ENCODE results near the gene ZNF831. TPM values are rescaled to one million over a fixed set of nuclear protein-coding genes. Genes with fewer than 3 reads are reported as not detected.

The ZNF831 gene
- total RNA-seq = 0.20 TPM

GRCh38 chr20:59163631-59164530 is at the start of gene ZNF831:
Gene ZNF831, plus strand, starts transcription at chr20:59163821. Its CDS starts 27,199 bp downstream, at chr20:59191020.
- DNase-seq = no peak

DNA sequence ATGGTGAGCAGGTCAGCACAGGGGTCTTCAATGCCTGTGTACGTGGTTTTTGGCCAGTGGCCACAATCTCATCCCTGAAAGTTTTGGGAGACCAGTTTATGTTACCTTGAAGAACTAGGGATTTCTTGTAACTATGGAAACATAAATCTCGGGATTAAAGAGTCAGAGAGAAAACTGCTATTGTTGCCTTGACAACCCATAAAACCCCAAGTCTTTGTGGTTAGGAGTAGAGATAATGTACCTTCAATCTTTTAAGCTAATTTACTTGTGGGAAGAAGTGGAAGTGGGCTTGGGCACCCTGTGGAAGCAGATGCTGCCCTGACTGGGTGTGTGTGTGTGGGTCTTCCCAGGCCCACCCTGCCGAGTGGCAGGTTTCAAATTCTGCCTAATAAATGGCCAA is 46.1 kb upstream of the ZNF831 start:
- DNase-seq = no peak

DNA sequence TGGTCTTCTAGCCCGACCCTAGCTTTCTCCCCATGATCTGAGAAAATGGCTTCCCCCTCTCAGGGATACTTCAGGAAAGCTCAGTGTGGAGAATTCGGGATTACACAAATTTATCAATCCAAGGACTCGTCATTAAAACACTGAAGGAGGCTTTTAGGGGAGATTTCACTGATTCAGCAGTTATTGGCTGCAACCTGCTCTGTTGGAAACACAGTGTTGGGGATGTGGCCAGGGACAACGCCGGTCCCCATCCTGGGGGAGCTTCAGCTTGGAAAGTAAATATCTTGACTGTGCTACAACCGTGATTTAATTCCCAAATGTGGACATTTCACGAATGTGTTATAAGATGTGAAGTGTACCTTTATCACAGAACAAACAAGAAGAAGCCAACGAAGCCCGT is 44.8 kb upstream of the ZNF831 start:
- no peak for DNase-seq

DNA sequence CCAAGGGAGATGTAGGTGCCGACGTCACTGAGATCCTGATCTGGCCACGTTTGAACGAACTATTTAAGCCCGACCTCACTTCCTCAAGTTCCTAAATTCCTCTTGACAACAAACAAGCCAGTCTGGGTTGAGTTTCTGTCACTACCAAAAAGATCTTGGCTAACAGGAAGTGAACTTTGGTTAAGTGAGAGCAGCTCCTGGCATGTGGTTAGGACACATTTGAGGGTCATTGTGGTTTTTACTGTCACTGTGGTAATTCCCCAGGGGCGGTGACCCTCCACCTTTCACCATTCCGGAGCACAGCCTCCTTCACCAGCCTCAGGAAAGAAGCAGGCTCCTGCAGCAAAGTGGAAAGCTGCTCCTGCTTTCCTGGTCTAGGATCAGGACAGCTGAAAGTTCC is 43.1 kb upstream of the ZNF831 start:
- DNase-seq = no peak

DNA sequence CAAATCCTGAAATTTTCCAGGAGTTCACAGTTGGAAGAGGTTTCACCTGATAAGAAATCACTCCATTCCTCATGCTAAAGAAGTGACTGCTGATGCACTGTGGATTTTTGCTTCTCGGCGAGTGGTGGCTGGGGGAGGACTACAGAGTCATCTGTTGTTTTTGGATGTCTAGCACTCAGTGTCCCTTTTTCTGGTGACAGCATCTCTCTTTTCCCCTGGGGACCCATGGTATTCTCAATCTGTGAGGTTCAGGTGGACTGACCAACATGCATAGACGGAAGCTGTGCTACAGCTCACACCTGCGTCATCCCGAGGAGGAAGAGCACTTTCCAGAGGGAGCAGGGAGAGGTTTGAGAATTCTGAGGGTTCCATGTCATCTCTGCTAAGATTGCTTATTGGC is 42.7 kb upstream of the ZNF831 start:
- no peak for DNase-seq

- no peak for DNase-seq
These were observed 41.7 kb upstream of the ZNF831 start for GRCh38 chr20:59121714-59122565.

DNA sequence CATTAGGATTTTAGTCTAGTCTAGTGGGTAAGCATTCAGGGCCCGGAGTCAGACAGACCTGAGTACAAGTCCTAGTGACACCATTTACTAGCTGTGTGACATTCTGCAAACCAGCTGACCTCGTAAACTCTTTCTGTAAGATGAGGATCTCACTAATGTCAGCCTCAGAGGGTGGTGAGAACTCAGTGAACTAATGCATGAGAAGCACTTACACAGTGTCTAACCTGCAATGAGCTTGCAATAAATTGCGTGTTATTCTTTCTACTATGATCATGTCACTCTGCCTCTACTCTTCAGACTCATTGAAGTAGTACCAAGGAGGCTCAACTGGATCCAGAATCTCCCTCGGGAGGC is 41.1 kb upstream of the ZNF831 start:
- no peak for DNase-seq

DNA sequence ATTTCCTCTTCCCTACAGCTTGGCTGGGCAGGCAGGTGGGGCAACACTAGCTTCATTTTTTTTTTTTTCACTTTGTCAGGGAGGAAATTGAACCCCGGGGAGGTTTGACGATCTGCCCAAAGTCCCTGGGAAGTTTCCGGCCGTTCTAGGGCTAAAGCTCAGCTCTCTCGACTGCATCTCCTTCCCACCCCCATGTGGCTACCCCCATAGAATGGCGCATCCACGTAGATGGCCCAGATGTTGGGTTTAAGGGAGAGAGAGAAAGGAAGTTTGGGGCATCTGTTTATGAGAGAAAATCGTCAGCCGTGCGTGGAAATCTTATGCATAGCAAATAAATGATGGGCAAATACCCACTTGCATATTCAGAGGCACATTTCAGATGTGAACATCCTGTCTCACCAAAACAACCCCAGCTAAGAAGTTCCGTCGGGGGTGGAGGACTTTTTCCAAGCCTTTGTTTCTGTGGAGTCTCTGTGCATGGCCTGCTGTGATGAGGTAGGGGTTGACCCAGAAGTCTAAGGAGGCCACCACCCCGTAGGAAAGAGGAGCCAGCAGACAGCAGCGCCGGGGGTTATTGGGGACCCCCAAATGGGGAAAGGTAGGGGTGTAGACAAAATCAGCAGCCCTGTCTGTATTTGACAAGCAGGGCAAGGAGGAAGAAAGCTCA is 40.5 kb upstream of the ZNF831 start:
- no peak for DNase-seq

- DNase-seq = no peak
These were observed 39.9 kb upstream of the ZNF831 start for GRCh38 chr20:59123678-59124255.

DNA sequence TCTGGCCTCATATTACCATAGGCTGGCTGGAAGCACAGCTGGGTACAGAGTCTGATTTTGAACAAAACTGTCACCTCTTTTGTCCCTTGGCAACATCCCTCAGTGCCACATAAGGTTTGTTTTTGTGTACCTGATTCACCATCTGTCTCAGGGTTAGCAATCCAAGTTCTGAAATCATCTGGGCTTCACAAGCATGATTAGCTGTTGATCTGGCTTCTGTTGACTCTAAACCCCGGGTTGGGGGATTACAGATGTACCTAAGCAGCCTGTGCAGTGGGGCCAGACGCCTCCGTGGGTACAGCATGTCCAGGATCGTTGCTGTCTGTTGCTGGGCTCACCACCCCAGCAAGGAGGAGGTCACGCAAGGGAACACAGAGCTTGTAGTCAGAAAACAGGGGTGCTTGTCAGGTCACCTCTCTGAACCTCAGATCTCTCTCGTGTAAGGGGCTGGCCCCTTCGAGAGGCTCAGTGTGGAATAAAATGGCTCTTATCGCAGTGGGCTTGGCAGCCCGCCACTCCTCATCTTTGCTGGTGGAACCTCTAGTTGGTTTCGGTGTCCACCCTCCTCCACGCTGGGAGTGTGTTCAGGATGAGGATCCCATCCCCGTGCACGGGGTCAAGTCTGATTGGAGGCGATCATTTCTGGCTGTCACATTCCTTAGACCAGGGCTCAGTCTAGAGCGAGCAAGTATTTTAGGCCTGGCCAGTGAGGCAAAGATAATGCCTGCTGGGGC is 39.2 kb upstream of the ZNF831 start:
- no peak for DNase-seq

- DNase-seq = no peak
These were observed 38.3 kb upstream of the ZNF831 start for GRCh38 chr20:59125332-59125731.

DNA sequence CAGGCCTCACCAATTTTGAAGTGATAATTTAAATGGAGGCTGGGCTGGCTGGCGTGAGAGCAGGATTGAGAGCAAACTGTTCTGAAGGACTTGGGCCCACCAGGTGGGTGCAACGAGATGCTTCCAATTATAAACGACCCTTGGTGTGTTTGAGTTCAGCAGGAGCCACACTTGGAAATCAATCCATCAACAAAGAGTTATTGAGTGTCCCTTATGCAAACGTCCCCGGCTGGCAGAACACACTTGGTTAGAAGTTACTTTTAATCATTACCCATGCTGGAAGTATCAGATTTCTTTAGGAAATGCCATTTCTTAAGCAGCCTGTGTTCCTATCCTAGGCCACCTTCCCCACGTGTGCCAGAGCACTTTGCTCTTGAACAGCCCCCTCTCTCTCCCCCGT is 37.8 kb upstream of the ZNF831 start:
- DNase-seq = no peak

DNA sequence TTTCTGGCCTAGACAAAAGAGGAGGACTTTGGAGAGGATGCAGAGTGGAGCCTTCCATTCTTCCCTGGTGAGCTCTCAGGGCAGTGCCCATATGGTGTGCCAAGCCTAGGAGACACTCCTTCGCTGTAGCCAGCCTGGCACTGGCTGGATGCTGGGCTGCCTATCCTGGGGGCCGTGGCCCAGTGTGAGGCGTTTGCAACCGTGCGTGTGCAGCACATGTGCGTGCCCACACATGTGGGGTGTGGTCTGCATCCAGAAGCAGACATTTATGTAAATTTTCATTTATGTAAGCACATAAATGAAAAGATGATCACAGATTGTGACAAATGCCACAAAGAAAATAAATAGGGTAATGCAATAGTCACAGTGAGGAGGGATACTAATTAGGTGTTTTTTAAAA is 35.8 kb upstream of the ZNF831 start:
- no peak for DNase-seq

DNA sequence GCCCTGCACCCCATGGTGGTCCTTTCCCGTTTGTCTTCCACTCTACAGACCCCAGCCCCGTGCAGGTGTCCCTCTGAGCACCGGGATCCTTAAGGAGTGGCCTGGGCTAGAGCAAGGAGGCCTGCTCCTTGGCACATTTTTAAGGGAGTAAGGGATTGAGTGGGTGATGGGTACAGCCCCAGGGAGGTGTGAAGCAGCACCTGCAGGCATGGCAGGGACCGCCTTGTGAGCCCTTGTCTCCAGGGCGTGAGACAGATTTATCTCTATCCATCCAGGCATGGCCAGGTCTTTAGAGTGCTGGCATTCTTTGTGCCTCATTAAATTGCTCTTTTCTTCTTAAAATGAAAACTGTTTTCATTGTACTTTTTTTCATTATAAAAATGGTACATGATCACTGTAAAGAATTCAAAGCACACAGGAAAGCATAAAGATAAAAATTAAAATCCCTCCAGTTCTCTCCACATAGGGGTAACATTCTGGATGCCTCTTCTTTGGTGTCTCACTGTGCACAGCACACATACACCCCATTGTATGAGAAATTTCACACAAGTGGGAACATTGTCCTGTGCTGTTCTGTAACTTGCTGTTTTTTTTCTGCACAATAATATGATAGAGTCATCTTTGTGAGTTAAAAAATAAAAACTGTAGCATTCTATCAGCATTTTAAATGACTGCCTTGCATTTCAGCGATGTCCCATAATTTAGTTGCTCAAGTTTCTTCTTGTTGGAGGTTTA is 31.9 kb upstream of the ZNF831 start:
- DNase-seq = no peak

- no peak for DNase-seq
These were observed 29.4 kb upstream of the ZNF831 start for GRCh38 chr20:59134182-59134581.

DNA sequence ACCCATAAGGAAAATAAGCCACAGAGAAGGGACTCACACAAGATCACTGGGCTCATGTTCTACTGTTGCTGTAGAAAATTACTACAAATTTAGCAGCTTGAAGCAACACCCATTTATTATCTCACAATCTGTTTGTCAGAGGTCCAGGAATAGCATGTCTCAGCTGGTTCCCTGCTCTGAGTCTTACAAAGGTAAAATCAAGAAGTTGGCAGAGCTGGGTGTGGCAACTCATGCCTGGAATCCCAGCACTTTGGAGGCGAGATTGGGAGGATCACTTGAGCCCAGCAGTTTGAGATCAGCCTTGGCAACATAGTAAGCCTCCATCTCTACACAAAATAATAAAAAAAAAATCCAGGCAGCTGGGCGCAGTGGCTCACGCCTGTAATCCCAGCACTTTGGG is 28.5 kb upstream of the ZNF831 start:
- peak; percentile 24 for DNase-seq

DNA sequence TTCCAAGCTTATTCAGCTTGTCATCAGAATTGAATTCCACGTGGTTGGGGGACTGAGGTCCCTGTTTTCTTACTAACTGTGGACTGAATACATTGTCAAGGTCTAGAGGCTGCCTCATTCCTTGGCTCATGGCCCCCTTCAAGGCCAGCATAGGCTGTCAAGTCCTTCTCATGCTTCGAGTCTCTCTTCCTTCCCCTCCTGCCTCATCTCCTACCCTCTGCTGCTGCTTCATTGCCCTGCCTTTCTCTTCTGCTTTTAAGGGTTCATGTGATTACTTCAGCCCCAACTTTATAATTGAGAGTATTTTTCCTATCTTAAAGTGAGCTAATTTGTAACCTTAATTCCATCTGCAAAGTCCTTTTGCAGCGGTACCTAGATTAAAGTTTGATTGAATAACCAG is 27.6 kb upstream of the ZNF831 start:
- DNase-seq = no peak

DNA sequence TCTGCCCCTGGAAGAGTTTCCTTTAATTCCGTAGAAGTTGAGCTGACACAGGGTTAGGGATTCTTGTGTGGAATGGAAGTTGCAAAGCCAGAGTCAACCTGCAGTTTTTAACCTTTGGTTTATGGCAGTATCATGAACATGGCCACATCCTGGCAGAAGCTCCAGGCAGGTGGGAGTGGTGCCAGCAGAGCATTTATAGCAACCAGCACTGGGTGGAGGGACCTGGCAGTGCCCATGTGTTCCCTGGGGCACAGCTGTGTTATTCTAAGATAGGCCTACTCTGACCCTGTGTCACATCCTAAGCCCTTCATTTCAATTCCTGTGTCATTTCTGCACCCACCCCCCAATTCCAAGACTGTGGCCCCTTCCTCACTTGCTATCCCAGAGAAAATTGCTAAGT is 26.1 kb upstream of the ZNF831 start:
- no peak for DNase-seq

GRCh38 chr20:59138114-59138748 is 25.4 kb upstream of the ZNF831 start:
- DNase-seq = no peak

DNA sequence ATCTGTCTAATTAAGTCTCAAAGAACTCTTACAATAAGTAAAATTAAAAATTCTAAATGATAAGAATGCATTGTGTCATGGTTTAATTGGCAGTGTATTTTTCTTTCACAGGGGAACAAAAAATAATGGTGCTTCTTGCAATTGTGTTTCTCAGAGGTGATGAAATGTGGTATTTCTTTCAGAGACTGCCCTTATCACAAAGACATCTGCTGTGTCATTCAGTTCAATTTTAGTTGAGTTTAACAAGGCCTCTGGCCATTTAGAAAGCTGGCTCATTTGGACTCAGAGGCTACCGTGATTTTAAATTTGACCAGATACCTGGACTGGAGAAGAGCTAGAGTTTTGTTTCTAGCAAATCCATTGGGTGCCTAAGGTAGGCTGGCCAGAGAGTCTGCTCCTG is 23.6 kb upstream of the ZNF831 start:
- DNase-seq = no peak
